ENCODE results near the gene HBQ1.

- TF ChIP-seq, protein P1, sequence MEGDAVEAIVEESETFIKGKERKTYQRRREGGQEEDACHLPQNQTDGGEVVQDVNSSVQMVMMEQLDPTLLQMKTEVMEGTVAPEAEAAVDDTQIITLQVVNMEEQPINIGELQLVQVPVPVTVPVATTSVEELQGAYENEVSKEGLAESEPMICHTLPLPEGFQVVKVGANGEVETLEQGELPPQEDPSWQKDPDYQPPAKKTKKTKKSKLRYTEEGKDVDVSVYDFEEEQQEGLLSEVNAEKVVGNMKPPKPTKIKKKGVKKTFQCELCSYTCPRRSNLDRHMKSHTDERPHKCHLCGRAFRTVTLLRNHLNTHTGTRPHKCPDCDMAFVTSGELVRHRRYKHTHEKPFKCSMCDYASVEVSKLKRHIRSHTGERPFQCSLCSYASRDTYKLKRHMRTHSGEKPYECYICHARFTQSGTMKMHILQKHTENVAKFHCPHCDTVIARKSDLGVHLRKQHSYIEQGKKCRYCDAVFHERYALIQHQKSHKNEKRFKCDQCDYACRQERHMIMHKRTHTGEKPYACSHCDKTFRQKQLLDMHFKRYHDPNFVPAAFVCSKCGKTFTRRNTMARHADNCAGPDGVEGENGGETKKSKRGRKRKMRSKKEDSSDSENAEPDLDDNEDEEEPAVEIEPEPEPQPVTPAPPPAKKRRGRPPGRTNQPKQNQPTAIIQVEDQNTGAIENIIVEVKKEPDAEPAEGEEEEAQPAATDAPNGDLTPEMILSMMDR (IDR thresholded peaks at IDR 0.05; ENCODE audit: low read length), result no peak
- TF ChIP-seq EZH2 (IDR thresholded peaks at IDR 0.05; ENCODE audit: borderline replicate concordance, low read length), result no peak
Observed at GRCh38 chr16:130533-131173, 49.6 kb upstream of the HBQ1 start.

Data from OCI-LY1 (cell line).